ENCODE data around the gene HTT. TPM values are rescaled to one million over a fixed set of nuclear protein-coding genes. Genes with fewer than 3 reads are reported as not detected.
A peak's percentile ranks its signal among the peaks of the same experiment; 100 is the strongest.

Gene HTT
- total and polyA plus RNA-seq, 2 of the 13 experiments (the other 11 are each of a cell fraction or from before 2014, with no cell fraction given) = 17.5 to 19.5 TPM

DNA sequence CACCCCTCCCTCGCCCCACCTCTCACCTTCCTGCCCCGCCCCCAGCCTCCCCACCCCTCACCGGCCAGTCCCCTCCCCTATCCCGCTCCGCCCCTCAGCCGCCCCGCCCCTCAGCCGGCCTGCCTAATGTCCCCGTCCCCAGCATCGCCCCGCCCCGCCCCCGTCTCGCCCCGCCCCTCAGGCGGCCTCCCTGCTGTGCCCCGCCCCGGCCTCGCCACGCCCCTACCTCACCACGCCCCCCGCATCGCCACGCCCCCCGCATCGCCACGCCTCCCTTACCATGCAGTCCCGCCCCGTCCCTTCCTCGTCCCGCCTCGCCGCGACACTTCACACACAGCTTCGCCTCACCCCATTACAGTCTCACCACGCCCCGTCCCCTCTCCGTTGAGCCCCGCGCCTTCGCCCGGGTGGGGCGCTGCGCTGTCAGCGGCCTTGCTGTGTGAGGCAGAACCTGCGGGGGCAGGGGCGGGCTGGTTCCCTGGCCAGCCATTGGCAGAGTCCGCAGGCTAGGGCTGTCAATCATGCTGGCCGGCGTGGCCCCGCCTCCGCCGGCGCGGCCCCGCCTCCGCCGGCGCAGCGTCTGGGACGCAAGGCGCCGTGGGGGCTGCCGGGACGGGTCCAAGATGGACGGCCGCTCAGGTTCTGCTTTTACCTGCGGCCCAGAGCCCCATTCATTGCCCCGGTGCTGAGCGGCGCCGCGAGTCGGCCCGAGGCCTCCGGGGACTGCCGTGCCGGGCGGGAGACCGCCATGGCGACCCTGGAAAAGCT is at the start of gene HTT, which contains the start of gene HTT-AS (continued):
- TF ChIP-seq ZHX2 (IDR thresholded peaks at IDR 0.05; ENCODE audit: low read depth) = 0 out of 2 replicates have a peak, but pooled peaks have one; percentile 41
- TF ChIP-seq ZHX2 (CRISPR knock-in tag; IDR thresholded peaks at IDR 0.05; ENCODE audit: borderline replicate concordance) = no peak
- no peak for TF ChIP-seq MEIS2 (CRISPR knock-in tag; IDR thresholded peaks at IDR 0.05)
- no peak for TF ChIP-seq DNMT3B (CRISPR knock-in tag; conservative IDR thresholded peaks at IDR 0.05)
- peak; percentile 77 for TF ChIP-seq THAP11 (CRISPR knock-in tag; IDR thresholded peaks at IDR 0.05)
- TF ChIP-seq PATZ1 (CRISPR knock-in tag; IDR thresholded peaks at IDR 0.05) = peak; percentile 63; the same call in 1 of the 2 replicates
- TF ChIP-seq, protein P1, sequence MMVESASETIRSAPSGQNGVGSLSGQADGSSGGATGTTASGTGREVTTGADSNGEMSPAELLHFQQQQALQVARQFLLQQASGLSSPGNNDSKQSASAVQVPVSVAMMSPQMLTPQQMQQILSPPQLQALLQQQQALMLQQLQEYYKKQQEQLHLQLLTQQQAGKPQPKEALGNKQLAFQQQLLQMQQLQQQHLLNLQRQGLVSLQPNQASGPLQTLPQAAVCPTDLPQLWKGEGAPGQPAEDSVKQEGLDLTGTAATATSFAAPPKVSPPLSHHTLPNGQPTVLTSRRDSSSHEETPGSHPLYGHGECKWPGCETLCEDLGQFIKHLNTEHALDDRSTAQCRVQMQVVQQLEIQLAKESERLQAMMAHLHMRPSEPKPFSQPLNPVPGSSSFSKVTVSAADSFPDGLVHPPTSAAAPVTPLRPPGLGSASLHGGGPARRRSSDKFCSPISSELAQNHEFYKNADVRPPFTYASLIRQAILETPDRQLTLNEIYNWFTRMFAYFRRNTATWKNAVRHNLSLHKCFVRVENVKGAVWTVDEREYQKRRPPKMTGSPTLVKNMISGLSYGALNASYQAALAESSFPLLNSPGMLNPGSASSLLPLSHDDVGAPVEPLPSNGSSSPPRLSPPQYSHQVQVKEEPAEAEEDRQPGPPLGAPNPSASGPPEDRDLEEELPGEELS (CRISPR knock-in tag; IDR thresholded peaks at IDR 0.05) = 0 out of 2 replicates have a peak, but pooled peaks have one; percentile 19
- peak; percentile 60 for TF ChIP-seq ZNF563 (CRISPR knock-in tag; IDR thresholded peaks at IDR 0.05)
- no peak for TF ChIP-seq ZNF83 (CRISPR knock-in tag; IDR thresholded peaks at IDR 0.05; ENCODE audit: borderline replicate concordance)
- TF ChIP-seq EED (CRISPR knock-in tag; IDR thresholded peaks at IDR 0.05) = peak; percentile 22; the same call in 1 of the 2 replicates
- no peak for TF ChIP-seq NPAS2 (CRISPR knock-in tag; IDR thresholded peaks at IDR 0.05; ENCODE audit: borderline replicate concordance)
- TF ChIP-seq, protein P2, sequence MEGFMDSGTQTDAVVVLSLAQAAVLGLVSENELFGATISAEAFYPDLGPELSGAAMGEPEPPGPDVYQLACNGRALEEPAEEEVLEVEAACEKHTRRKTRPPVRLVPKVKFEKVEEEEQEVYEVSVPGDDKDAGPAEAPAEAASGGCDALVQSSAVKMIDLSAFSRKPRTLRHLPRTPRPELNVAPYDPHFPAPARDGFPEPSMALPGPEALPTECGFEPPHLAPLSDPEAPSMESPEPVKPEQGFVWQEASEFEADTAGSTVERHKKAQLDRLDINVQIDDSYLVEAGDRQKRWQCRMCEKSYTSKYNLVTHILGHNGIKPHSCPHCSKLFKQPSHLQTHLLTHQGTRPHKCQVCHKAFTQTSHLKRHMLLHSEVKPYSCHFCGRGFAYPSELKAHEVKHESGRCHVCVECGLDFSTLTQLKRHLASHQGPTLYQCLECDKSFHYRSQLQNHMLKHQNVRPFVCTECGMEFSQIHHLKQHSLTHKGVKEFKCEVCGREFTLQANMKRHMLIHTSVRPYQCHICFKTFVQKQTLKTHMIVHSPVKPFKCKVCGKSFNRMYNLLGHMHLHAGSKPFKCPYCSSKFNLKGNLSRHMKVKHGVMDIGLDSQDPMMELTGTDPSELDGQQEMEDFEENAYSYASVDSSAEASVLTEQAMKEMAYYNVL (CRISPR knock-in tag; IDR thresholded peaks at IDR 0.05; ENCODE audit: borderline replicate concordance) = no peak
- peak; percentile 89 for TF ChIP-seq GMEB1 (CRISPR knock-in tag; IDR thresholded peaks at IDR 0.05; ENCODE audit: borderline replicate concordance)
- TF ChIP-seq PHF20 (CRISPR knock-in tag; IDR thresholded peaks at IDR 0.05) = peak; percentile 33; the same call in 1 of the 2 replicates

Measured in HepG2 (cell line).